Activated B cell treated with CpG ODN at 0.5 μM for 24 hours (primary cell): ENCODE results near the gene CBX6. TPM values are rescaled to one million over a fixed set of nuclear protein-coding genes. Genes with fewer than 3 reads are reported as not detected.
"Not testable (repeated sequence)": the region's sequence is repeated elsewhere in the genome, so short reads cannot be mapped to it uniquely, and the experiment has no call there.

Experiments
- ATAC-seq: fragments of 200-7000 bp; cut with Tn5 transposase; one replicate; pipeline ENCODE4 v1.10.0; 2021; ENCODE audit warnings: low read depth, mild to moderate bottlenecking, moderate library complexity
- CTCF ChIA-PET: fragments of 350-600 bp; sonication (Branson Sonifier 250); formaldehyde crosslinking; loops from one replicate; lab custom pipeline; 2021; ENCODE audit warnings: antibody characterized with exemption; lab: Charles Lee
- POLR2A ChIA-PET: fragments of 350-600 bp; sonication (Branson Sonifier 250); formaldehyde crosslinking; loops from one replicate; lab custom pipeline; 2021; ENCODE audit warnings: antibody characterized with exemption; lab: Charles Lee
- DNase-seq: peaks from one replicate; pipeline ENCODE4 v3.0.0; 2022
- H3K27ac Mint-ChIP-seq: one replicate; pipeline ENCODE4 v1.8.0; 2020; ENCODE audit warnings: mixed read lengths
- H3K27me3 Mint-ChIP-seq: one replicate; pipeline ENCODE4 v1.8.0; 2021; ENCODE audit warnings: mixed read lengths
- H3K36me3 Mint-ChIP-seq: one replicate; pipeline ENCODE4 v1.8.0; 2021; ENCODE audit warnings: low read depth, mixed read lengths
- H3K4me1 Mint-ChIP-seq: one replicate; pipeline ENCODE4 v1.8.0; 2021; ENCODE audit warnings: mixed read lengths
- H3K4me3 Mint-ChIP-seq: one replicate; pipeline ENCODE4 v1.8.0; 2020; ENCODE audit warnings: mild to moderate bottlenecking, mixed read lengths
- H3K9me3 Mint-ChIP-seq: one replicate; pipeline ENCODE4 v1.8.0; 2020; ENCODE audit warnings: mixed read lengths
- CTCF ChIP-seq: fragments of 200-600 bp; IDR thresholded peaks from one replicate; pipeline ENCODE4 v1.8.0; 2022; ENCODE audit warnings: antibody characterized with exemption, mild to moderate bottlenecking
- intact Hi-C: fragments of 100-400 bp; cut with micrococcal nuclease; formaldehyde crosslinking; loops from one replicate; pipeline ENCODE4 v1.15.1; 2024
- total RNA-seq: library from RNA; stranded (reverse); gene quantifications from 2 replicates; pipeline ENCODE4 v1.2.3, GENCODE V29; 2022

The CBX6 gene
- total RNA-seq, 1 donor from 2014 or later = 71.8 TPM

GRCh38 chr22:38907767-38908166 is 35.8 kb upstream of the CBX6 start:
- intact Hi-C loops = no loop called here
- peaks cover 27% of the 10 kb centered on the region for H3K27me3 Mint-ChIP-seq
- ATAC-seq = no peak
- ChIA-PET POLR2A (no interaction called here), CTCF (no interaction called here)
- no peaks in the 10 kb centered on the region for H3K4me1 Mint-ChIP-seq
- H3K36me3 Mint-ChIP-seq = no peaks in the 10 kb centered on the region
- H3K4me3 Mint-ChIP-seq = no peak overlapping the region
- H3K9me3 Mint-ChIP-seq = peaks cover 10% of the 10 kb centered on the region
- DNase-seq = no peak
- no peak for TF ChIP-seq CTCF
- no peak overlapping the region for H3K27ac Mint-ChIP-seq

GRCh38 chr22:38906052-38906451 is 34.0 kb upstream of the CBX6 start:
- ATAC-seq (no peak), DNase-seq (no peak)
- Mint-ChIP-seq H3K27ac (no peak overlapping the region), H3K4me1 (peaks cover 5% of the 10 kb centered on the region), H3K4me3 (no peak overlapping the region), H3K27me3 (peaks cover 23% of the 10 kb centered on the region), H3K9me3 (peaks cover 10% of the 10 kb centered on the region), H3K36me3 (no peaks in the 10 kb centered on the region)
- intact Hi-C loops = no loop called here
- ChIA-PET CTCF (no interaction called here), POLR2A (no interaction called here)
- no peak for TF ChIP-seq CTCF

- H3K27ac Mint-ChIP-seq, H3K4me3 Mint-ChIP-seq, DNase-seq, POLR2A ChIA-PET, ATAC-seq, H3K36me3 Mint-ChIP-seq: not testable (repeated sequence)
- peaks cover 10% of the 10 kb centered on the region for H3K9me3 Mint-ChIP-seq
- intact Hi-C loops = loop anchor here (1.0 kb wide), 1 partner anchor 8 kb away; no protein-coding TSS in a partner anchor
- peaks cover 12% of the 10 kb centered on the region for H3K4me1 Mint-ChIP-seq
- H3K27me3 Mint-ChIP-seq = peaks cover 10% of the 10 kb centered on the region
- CTCF ChIA-PET = interaction anchor here (1.2 kb wide), 1 partner anchor 34 kb away, joined by 3 read pairs; no protein-coding TSS in a partner anchor
Observed at GRCh38 chr22:38904052-38904617, 32.1 kb upstream of the CBX6 start.

- Mint-ChIP-seq H3K27me3 (peaks cover 4% of the 10 kb centered on the region), H3K9me3 (peaks cover 10% of the 10 kb centered on the region), H3K4me1 (peaks cover 12% of the 10 kb centered on the region), H3K27ac (no peak overlapping the region), H3K4me3 (peak overlapping the region; percentile 35), H3K36me3 (no peaks in the 10 kb centered on the region)
- ATAC-seq (no peak), DNase-seq (no peak)
- intact Hi-C loops = no loop called here
- ChIA-PET POLR2A (no interaction called here), CTCF (interaction anchor here (0.6 kb wide), 1 partner anchor 30 kb away, joined by 3 read pairs; no protein-coding TSS in a partner anchor)
- no peak for TF ChIP-seq CTCF
Observed at GRCh38 chr22:38901111-38901641, 29.2 kb upstream of the CBX6 start.

- ATAC-seq (no peak), DNase-seq (no peak)
- POLR2A ChIA-PET = no interaction called here
- Mint-ChIP-seq H3K27ac (no peak overlapping the region), H3K9me3 (peaks cover 10% of the 10 kb centered on the region), H3K36me3 (no peaks in the 10 kb centered on the region), H3K4me3 (peak overlapping the region; percentile 35), H3K27me3 (peaks cover 5% of the 10 kb centered on the region), H3K4me1 (peaks cover 12% of the 10 kb centered on the region)
- intact Hi-C loops = no loop called here
- TF ChIP-seq CTCF = no peak
- CTCF ChIA-PET = no interaction called here
Observed at GRCh38 chr22:38900677-38901076, 28.7 kb upstream of the CBX6 start.
